ENCODE data around the gene SEMA4D.
A peak's percentile ranks its signal among the peaks of the same experiment; 100 is the strongest.
"Not testable (repeated sequence)": the region's sequence is repeated elsewhere in the genome, so short reads cannot be mapped to it uniquely, and the experiment has no call there.

SEMA4D gene

DNA sequence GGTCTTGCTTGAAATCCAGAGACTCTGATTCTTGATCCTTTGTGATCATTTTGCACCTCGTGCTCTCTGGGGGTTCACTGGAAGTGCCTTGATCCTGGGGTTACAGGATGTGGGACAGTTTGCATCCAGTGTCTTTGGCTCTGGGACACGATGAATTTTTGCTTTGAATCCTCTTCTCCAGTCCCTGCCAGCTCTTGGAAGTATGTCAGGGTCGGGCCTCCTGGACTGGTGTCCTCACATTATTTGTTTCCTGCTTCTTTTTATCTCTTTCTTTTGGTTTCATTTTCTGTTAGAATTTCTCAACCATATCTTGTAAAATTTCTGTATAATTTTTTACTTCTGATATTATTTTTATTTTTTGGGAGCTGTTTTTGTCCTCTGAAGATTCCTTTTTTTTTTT is 145.5 kb downstream of the SEMA4D start:
- DNase-seq (ENCODE audit: low read depth), result no peak

- no peak for DNase-seq (ENCODE audit: low read depth)
Measured at GRCh38 chr9:89351584-89352300, 146.2 kb downstream of the SEMA4D start.

DNA sequence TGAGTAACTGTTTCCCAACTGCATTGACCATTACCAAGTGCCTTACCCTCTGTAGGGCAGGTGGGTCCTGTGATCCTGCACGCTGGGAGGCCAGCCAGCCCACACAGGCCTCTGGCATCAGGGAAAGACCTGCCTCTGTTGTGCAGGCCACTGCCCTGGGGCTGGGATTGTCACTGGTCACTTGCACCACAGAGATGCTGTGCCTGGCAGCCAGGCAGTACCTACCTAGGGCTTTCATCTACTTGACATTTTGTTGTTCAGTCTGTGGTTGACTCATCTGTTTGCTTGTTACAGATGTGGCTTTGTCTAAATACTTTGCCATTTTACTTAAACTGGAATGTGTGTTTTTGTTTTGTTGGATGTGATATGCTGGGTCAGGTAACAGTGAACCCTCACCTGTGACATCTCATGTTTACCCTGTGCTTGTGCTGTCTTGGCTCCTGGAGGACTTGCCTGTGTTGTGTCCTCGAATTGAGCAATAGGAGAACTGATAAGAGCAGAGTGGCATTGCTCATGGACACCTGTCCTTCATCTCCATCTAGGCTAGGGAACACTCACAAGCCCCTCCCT is 146.8 kb downstream of the SEMA4D start:
- DNase-seq (ENCODE audit: low read depth), result no peak

- DNase-seq (ENCODE audit: low read depth), result no peak
Measured at GRCh38 chr9:89349607-89350006, 148.3 kb downstream of the SEMA4D start.

GRCh38 chr9:89347651-89348050 is 150.3 kb downstream of the SEMA4D start:
- DNase-seq (ENCODE audit: low read depth), result no peak

GRCh38 chr9:89346696-89347095 is 151.2 kb downstream of the SEMA4D start:
- no peak for DNase-seq (ENCODE audit: low read depth)

DNA sequence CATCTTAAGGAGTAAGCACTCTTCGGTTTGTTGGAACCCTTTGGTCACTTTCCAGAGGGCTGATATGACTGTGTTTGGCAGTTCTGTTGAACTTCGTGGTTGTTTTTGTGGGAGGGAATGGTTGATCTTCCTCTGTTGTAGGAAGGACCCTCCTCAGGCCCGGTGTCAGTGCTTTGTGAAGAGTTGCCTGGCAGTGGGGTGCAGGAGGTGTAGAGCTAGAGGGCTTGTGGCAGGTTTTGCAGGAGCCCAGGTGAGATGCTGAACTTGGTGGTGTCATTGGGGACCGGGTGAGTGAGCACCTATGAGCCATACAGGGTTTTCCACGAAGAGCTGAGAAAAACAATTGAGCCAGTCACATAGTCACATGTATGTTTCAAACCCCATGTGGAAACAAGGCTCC is 152.4 kb downstream of the SEMA4D start:
- no peak for DNase-seq (ENCODE audit: low read depth)

DNA sequence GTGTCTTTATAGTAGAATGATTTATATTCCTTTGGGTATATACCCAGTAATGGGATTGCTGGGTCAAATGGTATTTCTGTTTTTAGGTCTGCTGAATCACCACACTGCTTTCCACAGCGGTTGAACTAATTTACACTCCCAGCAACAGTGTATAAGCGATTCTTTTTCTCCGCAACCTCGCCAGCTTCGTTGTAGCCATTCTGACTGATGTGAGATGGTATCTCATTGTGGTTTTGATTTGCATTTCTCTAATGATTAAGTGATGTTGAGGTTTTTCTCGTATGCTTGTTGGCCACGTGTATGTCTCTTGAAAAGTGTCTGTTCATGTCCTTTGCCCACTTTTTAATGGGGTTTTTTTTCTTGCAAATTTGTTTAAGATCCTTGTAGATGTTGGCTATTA is 154.1 kb downstream of the SEMA4D start:
- DNase-seq (ENCODE audit: low read depth), result not testable (repeated sequence)

- no peak for DNase-seq (ENCODE audit: low read depth)
Measured at GRCh38 chr9:89342948-89343347, 155.0 kb downstream of the SEMA4D start.

GRCh38 chr9:89342213-89342612 is 155.7 kb downstream of the SEMA4D start:
- no peak for DNase-seq (ENCODE audit: low read depth)

GRCh38 chr9:89340332-89340731 is 157.6 kb downstream of the SEMA4D start:
- DNase-seq (ENCODE audit: low read depth), result no peak

DNA sequence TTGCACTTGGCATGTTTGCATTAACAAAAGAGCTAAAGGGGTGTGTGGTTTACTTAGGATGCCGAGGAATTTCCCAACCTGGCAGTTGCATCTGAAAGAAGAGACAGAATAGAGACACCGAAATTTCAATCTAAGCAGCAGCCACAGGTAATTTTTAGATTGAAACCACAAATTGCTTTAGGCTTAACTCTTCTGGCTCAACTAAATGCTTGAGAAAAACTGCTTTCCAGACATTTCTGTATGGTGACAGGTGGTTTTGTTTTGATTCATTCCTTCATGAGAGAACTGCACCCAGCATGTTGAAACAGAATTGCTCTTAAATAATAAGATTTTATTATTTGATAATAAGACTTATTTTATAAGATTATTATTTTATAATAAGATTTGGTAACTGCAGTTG is 158.1 kb downstream of the SEMA4D start:
- DNase-seq (ENCODE audit: low read depth), result no peak

DNA sequence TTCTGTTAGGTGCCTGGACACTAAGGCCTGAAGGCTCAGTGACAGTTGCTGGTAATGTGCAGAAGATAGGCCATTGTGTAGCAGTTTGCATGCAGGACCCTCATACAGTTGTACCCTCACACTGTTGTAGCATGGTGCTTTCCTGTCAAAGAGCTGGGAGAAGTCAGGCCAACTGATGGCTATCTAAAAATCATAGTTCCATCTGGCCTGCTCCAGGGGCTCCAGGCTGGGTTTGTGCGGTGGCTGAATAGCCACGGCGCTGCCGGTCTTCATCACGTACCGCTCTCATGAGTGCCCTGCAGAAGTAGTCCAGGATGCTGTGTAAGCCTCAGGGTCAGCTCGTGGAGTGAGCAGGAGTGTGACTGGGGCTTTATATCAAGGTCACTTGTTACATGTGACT is 167.4 kb downstream of the SEMA4D start:
- DNase-seq (ENCODE audit: low read depth), result no peak

DNA sequence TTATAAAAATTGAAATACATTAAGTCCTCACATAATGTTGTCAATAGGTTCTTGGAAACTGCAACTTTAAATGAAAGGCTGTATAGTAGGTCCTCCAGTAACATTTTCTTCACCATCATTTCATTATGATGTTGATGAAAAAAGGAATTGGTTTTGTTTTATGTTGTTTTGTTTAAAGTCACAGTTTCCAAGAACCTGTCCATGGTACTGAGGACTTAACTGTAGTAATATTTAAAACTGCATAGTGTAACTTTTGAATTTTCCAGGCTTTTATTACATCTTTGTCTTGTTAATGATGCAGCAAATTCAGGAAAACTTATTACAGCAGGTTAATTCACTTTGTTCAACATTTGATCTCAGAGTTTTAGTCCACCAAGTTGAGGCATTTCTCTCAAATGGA is 168.0 kb downstream of the SEMA4D start:
- DNase-seq (ENCODE audit: low read depth), result no peak

GRCh38 chr9:89328064-89328463 is 169.8 kb downstream of the SEMA4D start:
- no peak for DNase-seq (ENCODE audit: low read depth)

GRCh38 chr9:89325733-89326132 is 172.2 kb downstream of the SEMA4D start:
- DNase-seq (ENCODE audit: low read depth), result no peak

GRCh38 chr9:89323390-89323789 is 174.5 kb downstream of the SEMA4D start:
- DNase-seq (ENCODE audit: low read depth), result no peak

GRCh38 chr9:89319015-89319905 is 178.7 kb downstream of the SEMA4D start:
- no peak for DNase-seq (ENCODE audit: low read depth)

DNA sequence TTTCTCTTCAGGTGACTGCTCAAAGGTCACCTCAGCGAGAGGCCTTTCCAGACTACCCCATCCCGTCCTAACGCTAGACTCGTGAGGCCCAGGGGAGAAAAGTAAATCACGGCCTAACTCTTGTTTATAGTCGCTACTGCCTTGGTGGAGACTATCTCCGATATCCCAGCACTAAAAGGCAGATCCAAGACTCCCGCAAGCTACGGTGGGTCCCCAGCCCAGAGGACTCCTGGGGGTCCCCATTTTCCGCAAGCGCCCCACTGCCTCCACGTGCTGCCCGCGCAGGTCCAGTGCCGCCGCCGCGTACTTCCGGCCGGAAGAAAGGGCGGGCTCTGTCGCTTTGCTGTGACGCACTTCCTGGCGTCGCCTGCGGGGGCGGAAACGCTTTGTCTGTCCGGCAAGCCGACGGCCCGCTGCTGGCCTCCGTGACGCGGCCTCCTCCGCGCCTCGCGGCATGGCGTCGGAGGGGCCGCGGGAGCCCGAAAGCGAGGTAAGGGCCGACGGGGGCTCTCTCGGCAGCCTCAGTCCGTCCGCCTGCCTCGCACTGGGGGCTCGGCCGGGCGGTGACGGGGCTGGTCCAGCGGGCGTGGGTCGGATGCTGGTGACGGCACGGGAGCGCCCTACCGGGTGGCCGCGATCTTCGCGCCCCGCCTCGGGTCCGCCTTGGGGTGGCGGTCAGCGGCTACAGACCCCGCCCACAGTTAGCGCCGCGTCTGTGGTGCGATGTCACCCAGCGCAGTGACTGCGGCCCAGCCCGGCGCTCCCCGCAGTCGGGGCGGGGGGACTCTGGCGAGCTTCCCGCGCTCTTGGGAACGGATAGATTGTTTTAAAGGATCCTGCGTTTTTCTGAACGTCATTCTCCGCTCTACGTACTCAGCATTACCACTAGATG is 179.5 kb downstream of the SEMA4D start, which contains the start of gene SECISBP2:
Gene SECISBP2 (plus strand): TSS at position 378 of the 892 bp plus-strand sequence. CDS start 77 bp downstream, at position 455.
- DNase-seq (ENCODE audit: low read depth), result peak; percentile 90

DNA sequence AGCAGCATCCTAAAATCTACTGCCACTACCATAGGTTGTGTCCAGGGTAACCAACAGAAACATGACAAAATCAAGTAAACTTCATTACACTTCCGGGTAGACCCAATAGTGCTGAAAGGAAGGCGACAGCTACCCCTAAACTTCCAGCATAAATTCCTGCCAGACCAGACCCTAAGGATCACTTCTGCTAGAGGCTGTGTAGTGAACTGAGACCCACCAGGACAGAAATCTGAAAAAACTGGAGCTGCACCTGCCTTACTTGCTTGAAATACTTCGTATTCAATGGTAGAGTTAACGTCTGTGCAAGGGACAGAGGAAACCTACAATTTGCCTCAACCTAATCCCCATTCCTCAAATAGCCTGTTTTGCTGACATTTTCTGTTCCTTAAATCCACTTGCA is 180.6 kb downstream of the SEMA4D start:
- no peak for DNase-seq (ENCODE audit: low read depth)

GRCh38 chr9:89315482-89315881 is 182.4 kb downstream of the SEMA4D start:
- no peak for DNase-seq (ENCODE audit: low read depth)

- no peak for DNase-seq (ENCODE audit: low read depth)
Measured at GRCh38 chr9:89314955-89315354, 183.0 kb downstream of the SEMA4D start.

All from HS-27A (cell line).